H9 (cell line): Measurements from ENCODE around the gene GDNF. TPM values are rescaled to one million over a fixed set of nuclear protein-coding genes. Genes with fewer than 3 reads are reported as not detected.

ENCODE experiments used
- DNase-seq: peaks from one replicate; pipeline ENCODE4 v3.0.0-alpha.2; 2017
- H2AFZ ChIP-seq: one replicate; pipeline ENCODE4 v1.6.1; 2013; ENCODE audit warnings: mild to moderate bottlenecking, low read length, control low read depth, moderate library complexity
- H2AK5ac ChIP-seq: 2 replicates; pipeline ENCODE4 v1.6.1; 2013; ENCODE audit warnings: low read length, control low read depth, mixed read lengths; ENCODE audit not compliant: insufficient read length
- H2BK120ac ChIP-seq: one replicate; pipeline ENCODE4 v1.6.1; 2013; ENCODE audit warnings: low read depth, mild to moderate bottlenecking, low read length, control low read depth, inconsistent platforms; ENCODE audit not compliant: poor library complexity, severe bottlenecking
- H2BK12ac ChIP-seq: 2 replicates; pipeline ENCODE4 v1.6.1; 2013; ENCODE audit warnings: low read length, control low read depth, mixed read lengths, low read depth; ENCODE audit not compliant: insufficient read length
- H2BK15ac ChIP-seq: 2 replicates; pipeline ENCODE4 v1.6.1; 2013; ENCODE audit warnings: low read depth, low read length, control low read depth
- H2BK20ac ChIP-seq: one replicate; pipeline ENCODE4 v1.6.1; 2013; ENCODE audit warnings: low read depth, mild to moderate bottlenecking, low read length, control low read depth, inconsistent platforms; ENCODE audit not compliant: poor library complexity, severe bottlenecking
- H2BK5ac ChIP-seq: 2 replicates; pipeline ENCODE4 v1.6.1; 2013; ENCODE audit warnings: low read length, control low read depth, mixed read lengths; ENCODE audit not compliant: insufficient read length
- H3K14ac ChIP-seq: 2 replicates; pipeline ENCODE4 v1.6.1; 2013; ENCODE audit warnings: low read length, control low read depth; ENCODE audit not compliant: insufficient read depth
- H3K18ac ChIP-seq: 2 replicates; pipeline ENCODE4 v1.6.1; 2013; ENCODE audit warnings: low read depth, mild to moderate bottlenecking, mixed read lengths, low read length, control low read depth; ENCODE audit not compliant: insufficient read length
- H3K23ac ChIP-seq: 2 replicates; pipeline ENCODE4 v1.6.1; 2013; ENCODE audit warnings: low read length, control low read depth, mixed read lengths, low read depth; ENCODE audit not compliant: insufficient read length
- H3K23me2 ChIP-seq: 2 replicates; pipeline ENCODE4 v1.6.1; 2013; ENCODE audit warnings: low read depth, mild to moderate bottlenecking, mixed read lengths, low read length, control low read depth; ENCODE audit not compliant: insufficient read length, poor library complexity, severe bottlenecking
- H3K27ac ChIP-seq: 2 replicates; pipeline ENCODE4 v1.5.1; 2013; ENCODE audit warnings: low read length, control low read depth, mixed read lengths, low read depth; ENCODE audit not compliant: insufficient read length
- H3K27me3 ChIP-seq: 2 replicates; pipeline ENCODE4 v1.6.1; 2013; ENCODE audit warnings: low read length, control low read depth, inconsistent platforms; ENCODE audit not compliant: insufficient read depth
- H3K4ac ChIP-seq: 2 replicates; pipeline ENCODE4 v1.6.1; 2013; ENCODE audit warnings: low read depth, mild to moderate bottlenecking, control low read depth, inconsistent platforms, low read length, moderate library complexity
- H3K4me1 ChIP-seq: 2 replicates; pipeline ENCODE4 v1.6.1; 2013; ENCODE audit warnings: low read length, control low read depth, inconsistent platforms; ENCODE audit not compliant: insufficient read depth
- H3K4me2 ChIP-seq: 2 replicates; pipeline ENCODE4 v1.6.1; 2013; ENCODE audit warnings: low read length, control low read depth, mixed read lengths; ENCODE audit not compliant: insufficient read length, insufficient read depth
- H3K56ac ChIP-seq: 2 replicates; pipeline ENCODE4 v1.6.1; 2013; ENCODE audit warnings: low read depth, mild to moderate bottlenecking, mixed read lengths, low read length, control low read depth; ENCODE audit not compliant: insufficient read length
- H3K79me1 ChIP-seq: 2 replicates; pipeline ENCODE4 v1.6.1; 2013; ENCODE audit warnings: low read depth, mild to moderate bottlenecking, moderate library complexity, low read length, control low read depth, inconsistent platforms; ENCODE audit not compliant: insufficient read depth, poor library complexity, severe bottlenecking
- H3K79me2 ChIP-seq: 2 replicates; pipeline ENCODE4 v1.6.1; 2013; ENCODE audit warnings: low read length, control low read depth, inconsistent platforms; ENCODE audit not compliant: insufficient read depth
- H3K9ac ChIP-seq: 2 replicates; pipeline ENCODE4 v1.6.1; 2013; ENCODE audit warnings: low read length, control low read depth, mixed read lengths; ENCODE audit not compliant: insufficient read length; ENCODE audit errors: extremely low read depth
- H3K9me3 ChIP-seq: one replicate; pipeline ENCODE4 v1.6.1; 2013; ENCODE audit warnings: low read depth, low read length, inconsistent platforms; ENCODE audit not compliant: control insufficient read depth
- H3T11ph ChIP-seq: one replicate; pipeline ENCODE4 v1.6.1; 2013; ENCODE audit warnings: mild to moderate bottlenecking, low read length, control low read depth, inconsistent platforms
- H4K20me1 ChIP-seq: one replicate; pipeline ENCODE4 v1.6.1; 2013; ENCODE audit not compliant: control insufficient read depth, insufficient read length, insufficient read depth
- H4K5ac ChIP-seq: 2 replicates; pipeline ENCODE4 v1.6.1; 2013; ENCODE audit warnings: low read depth, mild to moderate bottlenecking, mixed read lengths, low read length, control low read depth; ENCODE audit not compliant: insufficient read length
- H4K8ac ChIP-seq: replicated peaks from 2 replicates; pipeline ENCODE4 v1.6.1; 2013; ENCODE audit warnings: low read length, control low read depth, mixed read lengths, low read depth; ENCODE audit not compliant: insufficient read length
- H4K91ac ChIP-seq: 2 replicates; pipeline ENCODE4 v1.6.1; 2013; ENCODE audit warnings: low read depth, mild to moderate bottlenecking, moderate library complexity, mixed read lengths, low read length, control low read depth; ENCODE audit not compliant: insufficient read length
- H3K27ac Mint-ChIP-seq, 3 experiments: 2 replicates in 2 of 3; 3 replicates in 1 of 3; pipeline ENCODE4 v1.8.0; 2020 to 2021; ENCODE audit warnings: mixed read lengths in 3 of 3, mild to moderate bottlenecking in 1 of 3, moderate library complexity in 1 of 3
- H3K27me3 Mint-ChIP-seq: 2 replicates; pipeline ENCODE4 v1.8.0; 2021; ENCODE audit warnings: low read depth, mild to moderate bottlenecking, moderate library complexity, mixed read lengths
- H3K36me3 Mint-ChIP-seq, 3 experiments: 2 replicates in 2 of 3; 3 replicates in 1 of 3; pipeline ENCODE4 v1.8.0; 2020 to 2021; ENCODE audit warnings: low read depth in 3 of 3, mixed read lengths in 3 of 3; ENCODE audit not compliant: insufficient read depth in 1 of 3
- H3K4me1 Mint-ChIP-seq, 2 experiments: 2 replicates each; pipeline ENCODE4 v1.8.0; 2020; ENCODE audit warnings: mixed read lengths in 2 of 2
- H3K4me3 Mint-ChIP-seq, 2 experiments: 2 replicates in 1 of 2; 3 replicates in 1 of 2; pipeline ENCODE4 v1.8.0; 2020 to 2021; ENCODE audit warnings: mild to moderate bottlenecking in 2 of 2, mixed read lengths in 2 of 2, moderate library complexity in 1 of 2
- H3K9me3 Mint-ChIP-seq, 2 experiments: 2 replicates in 1 of 2; 3 replicates in 1 of 2; pipeline ENCODE4 v1.8.0; 2020; ENCODE audit warnings: mild to moderate bottlenecking in 2 of 2, mixed read lengths in 2 of 2, moderate library complexity in 1 of 2
- WGBS: extraction: QIAGEN DNeasy Blood & Tissue Kit; methylation state at CpG from one replicate; pipeline ENCODE4 v1.1.7; 2013; ENCODE audit warnings: missing lambda C conversion rate, low lambda C conversion rate, mixed read lengths; ENCODE audit not compliant: insufficient read length; ENCODE audit errors: extremely low coverage; 5-methylcytosine and 5-hydroxymethylcytosine counted together
- total RNA-seq: library from RNA; stranded (reverse); gene quantifications from 2 replicates; pipeline ENCODE4 v1.2.1, GENCODE V29; 2021
- TF ChIP-seq, protein P1 (sequence below): fragments of 200-600 bp; sonication (generic); conservative IDR thresholded peaks from 3 replicates; pipeline ENCODE4 v1.8.0; 2021; ENCODE audit warnings: antibody characterized with exemption, mild to moderate bottlenecking

GDNF gene
- total RNA-seq, 1 experiment from 2014 or later: not detected

DNA sequence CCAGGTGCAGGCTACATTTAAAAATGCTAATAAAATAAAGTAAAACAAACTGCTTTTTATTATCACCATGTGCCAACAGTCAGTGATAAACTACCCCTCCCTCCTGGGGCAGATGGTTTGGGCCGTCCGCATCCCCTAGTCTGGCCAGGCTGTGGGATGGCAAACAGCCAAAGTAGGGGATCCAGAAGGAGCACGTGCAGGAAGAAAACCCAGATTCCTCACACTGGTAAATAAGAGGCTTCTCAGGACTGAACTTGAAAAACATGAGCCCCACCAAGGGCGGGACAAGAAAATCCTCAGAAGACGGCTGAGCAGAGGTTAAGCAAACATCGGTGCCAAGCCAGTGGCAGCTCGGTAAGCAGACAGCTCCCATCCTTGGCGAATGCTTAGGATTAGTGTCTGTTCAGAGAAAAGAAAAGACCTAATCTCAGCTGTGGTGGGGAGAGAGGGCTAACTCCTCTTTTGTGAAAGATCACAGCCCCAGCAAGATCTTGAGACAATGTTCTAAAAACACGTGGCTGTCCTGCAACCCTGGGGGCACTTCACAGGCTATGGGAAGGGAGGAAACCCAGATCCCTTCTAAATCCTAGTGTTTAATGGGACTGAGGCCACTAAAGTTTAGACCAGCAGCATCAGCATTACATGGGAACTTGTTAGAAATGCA, 46.5 kb upstream of the GDNF start:
- Mint-ChIP-seq H3K4me3 (no peak overlapping the region), H3K36me3 (no peaks in the 10 kb centered on the region; a peak in 1 of 7 replicates), H3K9me3 (peaks cover 0 to 2% of the 10 kb centered on the region in 2 experiments; a peak in 1 of 5 replicates), H3K27me3 (peaks cover 3% of the 10 kb centered on the region; the same call in 1 of the 2 replicates), H3K4me1 (peaks cover 3 to 4% of the 10 kb centered on the region in 2 experiments; a peak in 3 of 4 replicates), H3K27ac (no peak overlapping the region)
- H4K91ac ChIP-seq: no peak overlapping the region
- no peak overlapping the region for H3K4me2 ChIP-seq
- no peaks in the 10 kb centered on the region for H3K23me2 ChIP-seq
- no peak overlapping the region for H2AK5ac ChIP-seq
- H3K79me1 ChIP-seq: no peaks in the 10 kb centered on the region
- H3K27me3 ChIP-seq: no peaks in the 10 kb centered on the region
- no CpG with 5 or more reads among the region's 9 CpGs for WGBS
- H3K79me2 ChIP-seq: no peaks in the 10 kb centered on the region
- H4K5ac ChIP-seq: no peak overlapping the region
- no peaks in the 10 kb centered on the region for H3K9me3 ChIP-seq
- no peak overlapping the region for H3T11ph ChIP-seq
- H4K20me1 ChIP-seq: no peaks in the 10 kb centered on the region
- no peak overlapping the region for H4K8ac ChIP-seq
- no peak overlapping the region for H2BK5ac ChIP-seq
- H3K14ac ChIP-seq: no peak overlapping the region
- no peak overlapping the region for H3K56ac ChIP-seq
- TF ChIP-seq, protein P1, sequence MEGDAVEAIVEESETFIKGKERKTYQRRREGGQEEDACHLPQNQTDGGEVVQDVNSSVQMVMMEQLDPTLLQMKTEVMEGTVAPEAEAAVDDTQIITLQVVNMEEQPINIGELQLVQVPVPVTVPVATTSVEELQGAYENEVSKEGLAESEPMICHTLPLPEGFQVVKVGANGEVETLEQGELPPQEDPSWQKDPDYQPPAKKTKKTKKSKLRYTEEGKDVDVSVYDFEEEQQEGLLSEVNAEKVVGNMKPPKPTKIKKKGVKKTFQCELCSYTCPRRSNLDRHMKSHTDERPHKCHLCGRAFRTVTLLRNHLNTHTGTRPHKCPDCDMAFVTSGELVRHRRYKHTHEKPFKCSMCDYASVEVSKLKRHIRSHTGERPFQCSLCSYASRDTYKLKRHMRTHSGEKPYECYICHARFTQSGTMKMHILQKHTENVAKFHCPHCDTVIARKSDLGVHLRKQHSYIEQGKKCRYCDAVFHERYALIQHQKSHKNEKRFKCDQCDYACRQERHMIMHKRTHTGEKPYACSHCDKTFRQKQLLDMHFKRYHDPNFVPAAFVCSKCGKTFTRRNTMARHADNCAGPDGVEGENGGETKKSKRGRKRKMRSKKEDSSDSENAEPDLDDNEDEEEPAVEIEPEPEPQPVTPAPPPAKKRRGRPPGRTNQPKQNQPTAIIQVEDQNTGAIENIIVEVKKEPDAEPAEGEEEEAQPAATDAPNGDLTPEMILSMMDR: no peak
- H3K4ac ChIP-seq: no peak overlapping the region
- H2BK12ac ChIP-seq: no peak overlapping the region
- H2BK15ac ChIP-seq: no peak overlapping the region
- no peak overlapping the region for H3K27ac ChIP-seq
- H3K4me1 ChIP-seq: no peaks in the 10 kb centered on the region
- no peak overlapping the region for H2BK20ac ChIP-seq
- no peak for DNase-seq
- H2BK120ac ChIP-seq: no peak overlapping the region
- H3K9ac ChIP-seq: no peak overlapping the region
- no peak overlapping the region for H3K23ac ChIP-seq
- no peak overlapping the region for H3K18ac ChIP-seq
- H2AFZ ChIP-seq: no peak overlapping the region
